CD8-positive, alpha-beta memory T cell (primary cell): ENCODE results near the gene CPNE7. TPM values are rescaled to one million over a fixed set of nuclear protein-coding genes. Genes with fewer than 3 reads are reported as not detected.
A peak's percentile ranks its signal among the peaks of the same experiment; 100 is the strongest.

Source experiments
- CTCF ChIA-PET: fragments of 350-600 bp; sonication (Branson Sonifier 250); formaldehyde crosslinking; loops from one replicate; lab custom pipeline; 2021; ENCODE audit warnings: antibody characterized with exemption; lab: Charles Lee
- POLR2A ChIA-PET: fragments of 350-600 bp; sonication (Branson Sonifier 250); formaldehyde crosslinking; loops from one replicate; lab custom pipeline; 2021; ENCODE audit warnings: antibody characterized with exemption; lab: Charles Lee
- DNase-seq, 5 donors: peaks; one replicate each; pipeline versions ENCODE4 v3.0.0 to v3.0.0-alpha.2; 2020 to 2022; ENCODE audit warnings: mixed read lengths in 1 of 5
- H3K27ac ChIP-seq: one replicate; pipeline ENCODE4 v1.7.0; 2013; ENCODE audit warnings: low read depth, mild to moderate bottlenecking, low read length, moderate library complexity
- H3K27me3 ChIP-seq: 2 replicates; pipeline ENCODE4 v1.7.0; 2013; ENCODE audit warnings: low read length, mild to moderate bottlenecking; ENCODE audit not compliant: insufficient read depth, poor library complexity, severe bottlenecking
- H3K36me3 ChIP-seq: 2 replicates; pipeline ENCODE4 v1.7.0; 2013; ENCODE audit warnings: mild to moderate bottlenecking, low read length, moderate library complexity; ENCODE audit not compliant: insufficient read depth
- H3K4me1 ChIP-seq: 2 replicates; pipeline ENCODE4 v1.7.0; 2013; ENCODE audit warnings: mild to moderate bottlenecking, low read length, moderate library complexity; ENCODE audit not compliant: insufficient read depth
- H3K4me3 ChIP-seq: 2 replicates; pipeline ENCODE4 v1.7.0; 2013; ENCODE audit warnings: mild to moderate bottlenecking, low read length
- H3K9me3 ChIP-seq: 2 replicates; pipeline ENCODE4 v1.7.0; 2013; ENCODE audit warnings: mild to moderate bottlenecking, low read length
- H3K27ac Mint-ChIP-seq, 8 donors: one replicate each; pipeline ENCODE4 v1.8.0; 2020 to 2021; ENCODE audit warnings: mixed read lengths in 8 of 8, mild to moderate bottlenecking in 6 of 8, inconsistent platforms in 3 of 8, moderate library complexity in 3 of 8
- H3K27me3 Mint-ChIP-seq, 2 donors: one replicate each; pipeline ENCODE4 v1.8.0; 2020 to 2021; ENCODE audit warnings: mixed read lengths in 2 of 2, mild to moderate bottlenecking in 1 of 2, moderate library complexity in 1 of 2
- H3K36me3 Mint-ChIP-seq, 3 donors: one replicate each; pipeline ENCODE4 v1.8.0; 2020 to 2021; ENCODE audit warnings: mixed read lengths in 3 of 3, inconsistent platforms in 1 of 3, mild to moderate bottlenecking in 1 of 3
- H3K4me1 Mint-ChIP-seq, 3 donors: one replicate each; pipeline ENCODE4 v1.8.0; 2020 to 2021; ENCODE audit warnings: mixed read lengths in 3 of 3, inconsistent platforms in 1 of 3, mild to moderate bottlenecking in 1 of 3
- H3K4me3 Mint-ChIP-seq, 7 donors: one replicate each; pipeline ENCODE4 v1.8.0; 2020 to 2021; ENCODE audit warnings: mixed read lengths in 7 of 7, mild to moderate bottlenecking in 6 of 7, moderate library complexity in 4 of 7, inconsistent platforms in 2 of 7
- H3K9me3 Mint-ChIP-seq, 5 donors: one replicate each; pipeline ENCODE4 v1.8.0; 2020 to 2022; ENCODE audit warnings: mixed read lengths in 5 of 5, mild to moderate bottlenecking in 3 of 5, moderate library complexity in 2 of 5, inconsistent platforms in 1 of 5
- polyA plus RNA-seq: library from polyadenylated mRNA; unstranded; fragments of 300-500 nt; fragmentation: Illumina TruSeq; gene quantifications from one replicate; pipeline ENCODE4 v1.2.3, GENCODE V29; 2021
- total RNA-seq, 2 experiments: library from RNA; stranded (reverse); gene quantifications; one replicate each; pipeline ENCODE4 v1.2.3, GENCODE V29; 2021

The CPNE7 gene
- total and polyA plus RNA-seq, 3 experiments from 2014 or later: 3.2 to 12.9 (median 6.1) TPM

GRCh38 chr16:89615596-89616090 lies 40.1 kb downstream of the CPNE7 start:
- Histone ChIP-seq H3K27ac (no peak overlapping the region), H3K4me3 (no peak overlapping the region), H3K36me3 (no peaks in the 10 kb centered on the region), H3K27me3 (no peaks in the 10 kb centered on the region), H3K4me1 (peaks cover 7% of the 10 kb centered on the region), H3K9me3 (no peaks in the 10 kb centered on the region)
- Mint-ChIP-seq H3K4me3 (no peak overlapping the region), H3K4me1 (peaks cover 10 to 15% (median 13%) of the 10 kb centered on the region in 3 donors), H3K27me3 (peaks cover 3 to 6% of the 10 kb centered on the region in 2 donors), H3K9me3 (peaks cover 0 to 5% (median 0%) of the 10 kb centered on the region in 5 donors), H3K27ac (peak overlapping the region in 2 of 8 donors; percentile 90 to 93), H3K36me3 (no peaks in the 10 kb centered on the region)
- ChIA-PET POLR2A (interaction anchor here (0.6 kb wide), 1 partner anchor 23 kb away, joined by 5 read pairs; no protein-coding TSS in a partner anchor), CTCF (interaction anchor here (0.7 to 1.1 kb wide), 2 partner anchors 13 to 356 kb away, joined by 3 read pairs; no protein-coding TSS in a partner anchor)
- peak in 1 of 5 donors; percentile 49 for DNase-seq

- no peaks in the 10 kb centered on the region for H3K9me3 ChIP-seq
- H3K36me3 Mint-ChIP-seq: no peaks in the 10 kb centered on the region
- peaks cover 10 to 15% (median 13%) of the 10 kb centered on the region in 3 donors for H3K4me1 Mint-ChIP-seq
- H3K4me3 Mint-ChIP-seq: peak overlapping the region in 2 of 7 donors; percentile 12 to 26
- peak overlapping the region; percentile 82 to 98 (median 86) for H3K27ac Mint-ChIP-seq
- H3K9me3 Mint-ChIP-seq: peaks cover 0 to 5% (median 0%) of the 10 kb centered on the region in 5 donors
- peaks cover 7% of the 10 kb centered on the region for H3K4me1 ChIP-seq
- H3K36me3 ChIP-seq: no peaks in the 10 kb centered on the region
- H3K4me3 ChIP-seq: no peak overlapping the region
- H3K27me3 ChIP-seq: no peaks in the 10 kb centered on the region
- H3K27me3 Mint-ChIP-seq: peaks cover 3% of the 10 kb centered on the region in 2 donors
- ChIA-PET CTCF (interaction anchor here (1.1 to 1.5 kb wide), 2 partner anchors 14 to 133 kb away, joined by 3 to 4 read pairs; no protein-coding TSS in a partner anchor), POLR2A (no interaction called here)
- peak overlapping the region; percentile 6 for H3K27ac ChIP-seq
- DNase-seq: peak in 4 of 5 donors; percentile 11 to 58 (median 34)
These were observed 41.1 kb downstream of the CPNE7 start for GRCh38 chr16:89616623-89617022.

GRCh38 chr16:89617036-89617435 lies 41.5 kb downstream of the CPNE7 start:
- H3K4me1 ChIP-seq: peaks cover 7% of the 10 kb centered on the region

GRCh38 chr16:89618109-89618998 lies 42.8 kb downstream of the CPNE7 start:
- H3K36me3 ChIP-seq: no peaks in the 10 kb centered on the region
- Mint-ChIP-seq H3K27ac (no peak overlapping the region), H3K4me3 (no peak overlapping the region), H3K36me3 (no peaks in the 10 kb centered on the region), H3K9me3 (peaks cover 0 to 5% (median 0%) of the 10 kb centered on the region in 5 donors), H3K4me1 (peaks cover 10 to 14% (median 13%) of the 10 kb centered on the region in 3 donors), H3K27me3 (peaks cover 3 to 7% of the 10 kb centered on the region in 2 donors)
- no peaks in the 10 kb centered on the region for H3K9me3 ChIP-seq
- no peak overlapping the region for H3K27ac ChIP-seq
- no peak overlapping the region for H3K4me3 ChIP-seq
- POLR2A ChIA-PET: no interaction called here
- no peak for DNase-seq
- no peaks in the 10 kb centered on the region for H3K27me3 ChIP-seq
- peaks cover 7% of the 10 kb centered on the region for H3K4me1 ChIP-seq
- CTCF ChIA-PET: interaction anchor here (0.9 to 1.5 kb wide), 2 partner anchors 135 to 378 kb away, joined by 3 to 4 read pairs; no protein-coding TSS in a partner anchor

More at GRCh38 chr16:89617036-89617435, 41.5 kb downstream of the CPNE7 start:
- ChIA-PET POLR2A (no interaction called here), CTCF (interaction anchor here (0.9 to 1.5 kb wide), 2 partner anchors 133 to 377 kb away, joined by 3 to 4 read pairs; no protein-coding TSS in a partner anchor)
- Mint-ChIP-seq H3K9me3 (peaks cover 0 to 5% (median 0%) of the 10 kb centered on the region in 5 donors), H3K27me3 (peaks cover 3 to 5% of the 10 kb centered on the region in 2 donors), H3K4me3 (peak overlapping the region in 2 of 7 donors; percentile 26 to 40), H3K36me3 (no peaks in the 10 kb centered on the region), H3K27ac (peak overlapping the region; percentile 82 to 98 (median 86)), H3K4me1 (peaks cover 10 to 15% (median 13%) of the 10 kb centered on the region in 3 donors)
- H3K9me3 ChIP-seq: no peaks in the 10 kb centered on the region
- DNase-seq: no peak
- H3K27me3 ChIP-seq: no peaks in the 10 kb centered on the region
- H3K36me3 ChIP-seq: no peaks in the 10 kb centered on the region
- no peak overlapping the region for H3K4me3 ChIP-seq
- H3K27ac ChIP-seq: peak overlapping the region; percentile 6

- POLR2A ChIA-PET: no interaction called here
These were observed 44.3 kb downstream of the CPNE7 start for GRCh38 chr16:89619840-89620239.

GRCh38 chr16:89620406-89620841 lies 44.9 kb downstream of the CPNE7 start:
- Histone ChIP-seq H3K4me1 (peaks cover 7% of the 10 kb centered on the region), H3K4me3 (no peak overlapping the region), H3K27me3 (no peaks in the 10 kb centered on the region), H3K9me3 (no peaks in the 10 kb centered on the region), H3K36me3 (no peaks in the 10 kb centered on the region), H3K27ac (no peak overlapping the region)
- Mint-ChIP-seq H3K9me3 (peaks cover 0 to 5% (median 0%) of the 10 kb centered on the region in 5 donors), H3K36me3 (no peaks in the 10 kb centered on the region), H3K27ac (no peak overlapping the region), H3K4me3 (no peak overlapping the region), H3K27me3 (peaks cover 3 to 25% of the 10 kb centered on the region in 2 donors), H3K4me1 (peaks cover 10 to 13% (median 11%) of the 10 kb centered on the region in 3 donors)
- CTCF ChIA-PET: interaction anchor here (0.7 kb wide), 1 partner anchor 771 kb away, joined by 3 read pairs; no protein-coding TSS in a partner anchor
- no peak for DNase-seq
- POLR2A ChIA-PET: no interaction called here

More at GRCh38 chr16:89619840-89620239, 44.3 kb downstream of the CPNE7 start:
- no peak for DNase-seq
- no peaks in the 10 kb centered on the region for H3K36me3 Mint-ChIP-seq
- H3K4me1 ChIP-seq: peaks cover 7% of the 10 kb centered on the region
- H3K27me3 Mint-ChIP-seq: peaks cover 3 to 19% of the 10 kb centered on the region in 2 donors
- H3K4me3 ChIP-seq: no peak overlapping the region
- no peak overlapping the region for H3K27ac ChIP-seq
- H3K4me3 Mint-ChIP-seq: no peak overlapping the region
- peaks cover 0 to 5% (median 0%) of the 10 kb centered on the region in 5 donors for H3K9me3 Mint-ChIP-seq
- no peaks in the 10 kb centered on the region for H3K9me3 ChIP-seq
- H3K4me1 Mint-ChIP-seq: peaks cover 10 to 13% (median 12%) of the 10 kb centered on the region in 3 donors
- CTCF ChIA-PET: interaction anchor here (0.7 kb wide), 1 partner anchor 771 kb away, joined by 3 read pairs; no protein-coding TSS in a partner anchor
- no peaks in the 10 kb centered on the region for H3K27me3 ChIP-seq
- no peak overlapping the region for H3K27ac Mint-ChIP-seq
- H3K36me3 ChIP-seq: no peaks in the 10 kb centered on the region

GRCh38 chr16:89621136-89621697 lies 45.7 kb downstream of the CPNE7 start:
- H3K4me3 ChIP-seq: no peak overlapping the region
- H3K27me3 ChIP-seq: no peaks in the 10 kb centered on the region
- Mint-ChIP-seq H3K27me3 (peaks cover 3 to 27% of the 10 kb centered on the region in 2 donors), H3K4me3 (no peak overlapping the region), H3K9me3 (peaks cover 0 to 5% (median 0%) of the 10 kb centered on the region in 5 donors), H3K36me3 (no peaks in the 10 kb centered on the region), H3K27ac (peak overlapping the region in 1 of 8 donors; percentile 70), H3K4me1 (peaks cover 10 to 11% (median 10%) of the 10 kb centered on the region in 3 donors)
- H3K27ac ChIP-seq: no peak overlapping the region
- H3K9me3 ChIP-seq: no peaks in the 10 kb centered on the region
- ChIA-PET CTCF (no interaction called here), POLR2A (no interaction called here)
- H3K36me3 ChIP-seq: no peaks in the 10 kb centered on the region
- no peak for DNase-seq
- H3K4me1 ChIP-seq: peaks cover 7% of the 10 kb centered on the region
